ENCODE results near the gene C5.
"Not testable (repeated sequence)": the region's sequence is repeated elsewhere in the genome, so short reads cannot be mapped to it uniquely, and the experiment has no call there.

Gene C5

GRCh38 chr9:121048175-121048574 lies 1.9 kb downstream of the C5 start:
- DNase-seq (ENCODE audit: low read depth): no peak

- DNase-seq (ENCODE audit: low read depth): no peak
Observed at GRCh38 chr9:121038804-121039203, 11.3 kb downstream of the C5 start.

- no peak for DNase-seq (ENCODE audit: low read depth)
Observed at GRCh38 chr9:121038362-121038761, 11.7 kb downstream of the C5 start.

GRCh38 chr9:121035717-121036116 lies 14.4 kb downstream of the C5 start:
- peak; percentile 7 for DNase-seq (ENCODE audit: low read depth)

GRCh38 chr9:121034529-121034928 lies 15.5 kb downstream of the C5 start:
- DNase-seq (ENCODE audit: low read depth): no peak

GRCh38 chr9:121029469-121029868 lies 20.6 kb downstream of the C5 start:
- DNase-seq (ENCODE audit: low read depth): no peak

- not testable (repeated sequence) for DNase-seq (ENCODE audit: low read depth)
Observed at GRCh38 chr9:121028285-121028684, 21.8 kb downstream of the C5 start.

- DNase-seq (ENCODE audit: low read depth): no peak
Observed at GRCh38 chr9:121026768-121027167, 23.3 kb downstream of the C5 start.

- DNase-seq (ENCODE audit: low read depth): peak; percentile 81
Observed at GRCh38 chr9:121026260-121026691, 23.8 kb downstream of the C5 start.

- no peak for DNase-seq (ENCODE audit: low read depth)
Observed at GRCh38 chr9:121024237-121024636, 25.8 kb downstream of the C5 start.

- peak; percentile 24 for DNase-seq (ENCODE audit: low read depth)
Observed at GRCh38 chr9:121023064-121023463, 27.0 kb downstream of the C5 start.

- DNase-seq (ENCODE audit: low read depth): peak; percentile 33
Observed at GRCh38 chr9:121021301-121021700, 28.8 kb downstream of the C5 start.

- DNase-seq (ENCODE audit: low read depth): no peak
Observed at GRCh38 chr9:121019273-121019672, 30.8 kb downstream of the C5 start.

- peak; percentile 42 for DNase-seq (ENCODE audit: low read depth)
Observed at GRCh38 chr9:121013911-121014310, 36.2 kb downstream of the C5 start.

- DNase-seq (ENCODE audit: low read depth): no peak
Observed at GRCh38 chr9:121009650-121010049, 40.4 kb downstream of the C5 start.

- DNase-seq (ENCODE audit: low read depth): no peak
Observed at GRCh38 chr9:120999317-120999716, 50.8 kb downstream of the C5 start.

- DNase-seq (ENCODE audit: low read depth): no peak
Observed at GRCh38 chr9:120998111-120998510, 52.0 kb downstream of the C5 start.

- DNase-seq (ENCODE audit: low read depth): no peak
Observed at GRCh38 chr9:120997502-120997901, 52.6 kb downstream of the C5 start.

GRCh38 chr9:120996409-120996808 lies 53.7 kb downstream of the C5 start:
- no peak for DNase-seq (ENCODE audit: low read depth)

- no peak for DNase-seq (ENCODE audit: low read depth)
Observed at GRCh38 chr9:120989065-120989464, 61.0 kb downstream of the C5 start.

- DNase-seq (ENCODE audit: low read depth): peak; percentile 67
Observed at GRCh38 chr9:120985819-120986222, 64.3 kb downstream of the C5 start.

GRCh38 chr9:120983259-120983837 lies 66.7 kb downstream of the C5 start:
- DNase-seq (ENCODE audit: low read depth): no peak

- peak; percentile 72 for DNase-seq (ENCODE audit: low read depth)
Observed at GRCh38 chr9:120982836-120983235, 67.2 kb downstream of the C5 start.

- no peak for DNase-seq (ENCODE audit: low read depth)
Observed at GRCh38 chr9:120980951-120981350, 69.1 kb downstream of the C5 start.

GRCh38 chr9:120979797-120980196 lies 70.3 kb downstream of the C5 start:
- DNase-seq (ENCODE audit: low read depth): no peak
